IPS DF 4.7 (cell line): ENCODE measurements around the gene MATN3.
"Not testable (repeated sequence)": the region's sequence is repeated elsewhere in the genome, so short reads cannot be mapped to it uniquely, and the experiment has no call there.

ENCODE experiments used
- DNase-seq: peaks from one replicate; pipeline ENCODE4 v3.0.0-alpha.2; 2013; ENCODE audit warnings: low spot score; ENCODE audit errors: extremely low read depth

MATN3 gene

DNA sequence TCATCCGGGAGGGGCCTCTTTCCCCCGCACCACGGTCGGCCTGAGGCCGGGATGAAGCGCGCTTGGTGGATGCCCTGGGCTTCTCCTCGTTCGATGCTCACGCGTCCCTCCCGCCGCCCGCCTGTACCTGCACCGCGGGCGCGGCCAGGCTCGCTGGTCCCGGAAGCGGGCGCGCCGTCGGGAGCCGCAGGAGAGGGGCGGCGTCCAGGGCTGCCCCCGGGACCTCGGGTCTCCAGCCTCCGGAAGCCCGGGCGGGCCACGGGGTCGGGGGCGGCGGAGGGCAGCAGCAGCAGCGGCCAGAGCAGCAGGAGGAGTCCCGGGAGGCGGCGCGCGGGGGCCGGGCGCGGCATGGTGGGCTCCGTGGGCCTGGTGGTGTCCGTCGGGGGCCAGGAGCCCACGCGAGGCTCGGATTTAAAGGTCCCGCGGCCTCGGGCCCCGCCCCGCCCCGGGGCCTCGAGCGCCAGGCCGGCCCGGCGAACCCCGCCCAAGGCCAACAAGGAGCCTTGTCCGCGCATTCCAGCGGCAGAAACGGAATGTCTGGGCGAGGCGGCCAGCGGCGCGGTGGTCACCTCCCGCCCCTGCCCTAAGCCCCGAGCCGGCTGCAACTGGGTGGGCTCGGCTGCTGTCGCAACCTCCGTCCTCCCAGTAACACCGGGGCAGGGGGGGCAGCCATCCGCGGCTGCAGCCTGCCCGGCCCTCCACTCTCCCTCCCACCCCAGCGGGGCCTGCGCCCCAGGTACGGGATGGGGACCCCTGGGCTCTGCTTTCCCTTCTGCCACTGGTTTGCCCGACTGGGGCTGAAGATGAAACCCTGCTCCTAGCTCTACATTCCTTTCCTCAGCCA lies at the start of gene MATN3:
Gene MATN3, minus strand, starts transcription at position 387 of the 844 bp plus-strand sequence. Its CDS starts 37 bp downstream, at position 350.
- DNase-seq = no peak

- no peak for DNase-seq
These were observed 49.5 kb upstream of the MATN3 start for GRCh38 chr2:20061940-20062339.

DNA sequence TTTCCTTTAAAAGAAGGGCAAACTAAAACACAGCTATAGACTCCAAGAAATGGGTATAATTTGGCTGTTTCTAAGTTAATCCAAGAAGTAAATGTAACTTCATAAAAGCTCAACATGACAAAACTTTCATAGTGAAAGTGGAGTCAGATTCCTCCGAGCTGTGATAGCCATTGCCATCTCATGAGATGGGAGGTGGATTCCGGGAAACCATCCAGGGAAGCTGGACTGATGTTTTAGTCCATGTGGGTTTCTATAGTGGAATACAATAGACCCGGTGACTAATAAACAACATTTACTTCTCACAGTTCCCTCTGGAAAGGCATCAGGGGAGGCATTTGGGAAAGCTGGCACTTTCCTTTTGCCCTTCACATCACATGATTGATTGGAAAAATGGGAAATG lies 49.0 kb upstream of the MATN3 start:
- no peak for DNase-seq

- no peak for DNase-seq
These were observed 47.6 kb upstream of the MATN3 start for GRCh38 chr2:20060106-20060505.

DNA sequence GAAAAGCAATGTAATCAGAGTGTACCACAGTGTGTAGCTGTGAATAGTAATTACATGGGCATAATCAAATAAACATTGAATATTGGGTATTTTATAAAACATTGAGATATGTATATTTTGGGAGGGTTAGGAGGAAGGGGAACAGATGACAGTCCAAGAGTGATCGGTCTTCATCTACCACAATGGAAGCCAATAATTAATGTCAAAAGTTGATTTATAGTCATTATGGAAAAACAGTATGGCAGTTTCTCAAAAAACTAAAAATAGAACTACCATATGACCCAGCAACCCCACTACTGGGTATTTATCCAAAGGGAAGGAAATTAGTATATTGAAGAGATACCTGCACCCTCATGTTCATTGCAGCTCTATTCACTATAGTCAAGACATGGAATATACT lies 44.8 kb upstream of the MATN3 start:
- no peak for DNase-seq

- no peak for DNase-seq
These were observed 42.5 kb upstream of the MATN3 start for GRCh38 chr2:20054931-20055330.

- no peak for DNase-seq
These were observed 41.7 kb upstream of the MATN3 start for GRCh38 chr2:20054119-20054518.

GRCh38 chr2:20052861-20053281 lies 40.4 kb upstream of the MATN3 start:
- no peak for DNase-seq

DNA sequence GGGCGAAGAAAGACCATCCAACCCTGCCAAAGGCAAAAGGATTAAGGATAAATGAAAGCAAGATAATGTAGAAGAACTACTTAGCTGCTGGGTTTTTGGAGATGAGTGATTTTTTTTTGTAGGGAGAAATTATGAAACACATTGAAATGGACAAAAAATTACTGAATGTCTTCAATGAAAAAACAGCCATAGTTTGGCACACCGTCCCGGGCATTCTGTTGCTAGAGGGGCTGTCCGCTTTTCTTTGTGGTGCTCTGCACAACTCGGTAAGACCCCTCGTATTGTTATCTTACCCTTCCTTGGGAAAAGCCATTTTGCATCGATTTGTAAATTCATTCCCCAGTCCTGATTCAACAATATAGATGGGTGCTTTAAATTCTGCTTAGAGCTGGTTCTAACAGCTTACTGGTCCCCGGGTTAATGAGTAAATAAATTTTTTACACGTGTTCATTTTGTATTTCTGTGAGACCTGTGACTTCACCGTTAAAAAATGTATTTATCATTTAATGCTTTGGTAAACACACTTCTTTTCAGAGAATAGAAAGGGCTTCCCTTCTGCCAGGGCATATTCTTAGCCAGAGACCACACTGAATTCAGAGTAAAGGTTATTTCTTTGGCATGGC lies 39.9 kb upstream of the MATN3 start:
- no peak for DNase-seq

GRCh38 chr2:20051532-20052228 lies 39.2 kb upstream of the MATN3 start, which contains the start of gene LAPTM4A:
TSS of gene LAPTM4A (minus strand) at chr2:20051628. CDS start at chr2:20051520, 108 bp downstream.
- DNase-seq = peak; percentile 99

DNA sequence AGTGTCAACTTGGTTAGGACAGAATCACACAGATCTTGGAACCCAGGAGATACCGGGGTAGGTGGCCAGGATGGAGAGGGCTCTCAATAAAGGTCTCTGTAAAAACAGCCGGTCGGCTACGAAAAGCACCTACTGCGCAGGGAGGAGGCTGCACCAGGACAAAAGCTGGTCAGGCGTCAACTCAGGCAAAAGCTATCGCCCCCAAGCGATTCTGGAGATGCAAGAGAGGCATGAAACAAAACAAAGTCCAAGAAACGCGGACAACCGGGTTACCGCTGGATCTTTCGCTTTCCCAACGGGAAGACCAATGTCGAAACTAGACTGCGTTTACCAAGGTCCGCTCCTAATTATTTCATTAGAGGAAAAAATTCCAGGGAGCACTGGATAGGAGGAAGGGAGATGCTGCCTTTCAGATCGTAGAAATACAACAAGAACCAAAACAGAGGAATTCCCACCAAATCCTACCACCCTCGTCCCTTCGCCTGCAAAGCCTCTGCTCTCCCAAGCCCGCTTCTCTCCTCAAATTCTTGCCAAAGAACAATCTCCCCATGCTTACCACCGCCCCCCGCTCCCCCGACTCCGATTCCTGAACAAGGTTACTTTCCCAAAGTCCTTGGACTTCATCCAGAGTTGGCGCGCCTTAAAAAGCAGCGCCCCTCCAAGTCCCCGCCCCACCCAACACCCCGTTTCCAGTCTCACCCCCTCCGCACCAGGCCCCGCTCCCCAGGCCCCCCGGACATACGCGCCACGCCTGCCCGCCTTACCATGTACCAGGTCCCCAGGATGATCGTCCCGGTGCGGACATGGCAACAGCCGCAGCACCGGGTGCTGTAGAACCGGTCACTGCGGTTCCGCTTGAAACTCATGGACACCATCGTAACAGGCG lies 38.4 kb upstream of the MATN3 start:
- no peak for DNase-seq

DNA sequence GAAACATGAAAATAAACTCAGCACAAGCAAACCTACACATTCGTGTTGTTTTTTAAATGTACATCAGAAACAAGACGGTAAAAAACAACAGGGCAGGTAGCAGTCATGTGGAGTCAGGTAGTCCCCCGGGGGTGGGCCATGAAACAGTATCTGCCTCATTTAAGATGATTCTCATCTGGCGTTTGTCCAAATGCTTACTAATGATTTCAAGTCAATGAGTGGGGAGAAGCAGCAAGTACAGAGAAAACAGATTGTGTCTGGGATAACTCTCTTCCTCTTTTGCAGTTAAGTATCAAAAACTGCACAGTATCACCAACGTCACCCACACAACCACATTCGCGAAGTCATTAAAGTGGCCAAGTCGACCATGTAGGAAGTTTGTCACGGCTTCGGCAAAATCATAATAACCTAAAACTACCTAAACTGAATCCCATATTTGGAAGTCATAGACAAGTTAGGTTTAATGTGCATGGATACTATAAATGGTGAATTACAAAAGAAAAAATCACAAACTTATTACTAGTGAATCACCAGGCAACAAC lies 37.7 kb upstream of the MATN3 start:
- no peak for DNase-seq

DNA sequence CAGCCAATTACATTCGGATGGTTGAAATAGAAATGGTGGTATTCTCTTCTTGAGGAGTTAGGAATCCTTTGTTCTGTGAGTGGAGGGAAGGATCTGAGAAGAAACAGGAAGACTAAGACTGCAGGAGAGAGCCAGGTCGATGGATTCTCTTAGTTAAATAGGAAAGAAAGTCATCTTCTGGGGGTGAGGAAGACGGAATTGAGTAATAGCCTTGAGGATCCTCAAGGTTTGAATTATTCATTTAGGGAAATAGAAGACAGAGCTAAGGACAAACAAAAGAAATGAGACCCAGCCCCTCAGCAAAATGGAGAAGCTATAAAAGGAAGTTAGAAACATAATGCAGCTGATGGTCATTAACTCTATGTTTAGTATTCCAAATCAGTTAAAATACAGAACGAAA lies 37.2 kb upstream of the MATN3 start:
- no peak for DNase-seq

DNA sequence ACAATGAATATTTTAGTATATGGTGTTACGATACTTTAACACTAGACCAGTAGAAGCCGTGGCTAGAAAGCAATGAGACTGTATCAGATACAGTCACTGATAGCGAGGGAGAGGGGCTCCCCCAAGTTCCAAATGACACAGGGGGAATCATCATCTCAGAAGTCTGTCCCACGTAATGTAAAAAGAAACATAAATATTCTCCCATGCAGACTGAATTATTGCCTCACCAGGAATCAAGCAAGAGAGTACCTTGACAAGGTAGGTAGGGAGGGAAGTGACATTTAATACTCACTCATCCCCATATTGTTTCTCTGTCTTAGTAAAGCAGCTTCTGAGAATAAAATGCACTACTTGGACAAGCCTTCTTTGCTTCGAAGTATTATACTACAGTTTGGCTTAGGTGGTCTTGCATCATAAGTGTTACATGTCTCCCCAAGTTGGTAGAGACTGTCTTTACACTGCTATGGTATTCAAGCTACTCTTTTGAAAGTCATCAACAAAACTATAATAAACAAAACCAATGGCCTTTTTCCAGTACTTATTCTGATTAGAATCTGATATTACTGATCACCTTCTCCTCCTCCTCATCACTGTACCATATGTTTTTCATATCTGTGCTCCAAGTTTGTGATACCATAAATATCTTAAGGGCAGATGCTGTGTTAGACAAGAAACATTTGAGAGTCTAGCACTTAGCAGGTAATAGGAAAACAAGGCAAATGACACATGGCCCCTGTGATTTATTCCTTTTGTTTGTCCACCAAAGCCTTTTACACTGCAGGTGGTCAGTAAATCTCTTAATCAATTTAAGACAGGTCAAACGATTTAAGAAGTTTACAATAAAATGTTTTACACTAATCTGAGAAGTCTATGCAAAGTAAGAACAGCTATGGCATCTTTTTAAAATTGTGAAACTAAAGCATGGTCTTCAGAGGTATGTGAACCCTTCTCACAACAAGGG lies 36.3 kb upstream of the MATN3 start:
- no peak for DNase-seq

DNA sequence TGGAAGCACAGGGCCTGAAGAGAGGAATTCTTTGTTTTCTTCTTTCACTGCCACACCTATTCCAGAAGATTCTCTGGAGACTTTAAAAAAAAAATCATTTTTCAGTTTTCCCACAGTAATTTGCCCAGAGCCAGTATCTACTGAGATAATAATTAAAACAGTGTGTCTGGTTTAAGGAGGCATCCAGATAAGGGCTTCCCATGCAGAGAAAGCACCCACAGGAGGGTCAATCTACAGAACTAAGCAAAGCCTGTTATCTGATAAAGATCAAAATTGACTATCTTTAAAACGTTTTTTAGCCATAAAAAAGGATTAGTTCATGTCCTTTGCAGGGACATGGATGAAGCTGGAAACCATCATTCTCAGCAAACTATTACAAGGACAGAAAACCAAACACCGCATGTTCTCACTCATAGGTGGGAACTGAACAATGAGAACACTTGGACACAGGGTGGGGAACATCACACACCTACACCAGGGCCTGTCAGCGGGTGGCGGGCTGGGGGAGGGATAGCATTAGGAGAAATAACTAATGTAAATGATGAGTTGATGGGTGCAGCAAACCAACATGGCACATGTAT lies 33.3 kb upstream of the MATN3 start:
- not testable (repeated sequence) for DNase-seq

- DNase-seq = no peak
These were observed 32.3 kb upstream of the MATN3 start for GRCh38 chr2:20044778-20045177.

DNA sequence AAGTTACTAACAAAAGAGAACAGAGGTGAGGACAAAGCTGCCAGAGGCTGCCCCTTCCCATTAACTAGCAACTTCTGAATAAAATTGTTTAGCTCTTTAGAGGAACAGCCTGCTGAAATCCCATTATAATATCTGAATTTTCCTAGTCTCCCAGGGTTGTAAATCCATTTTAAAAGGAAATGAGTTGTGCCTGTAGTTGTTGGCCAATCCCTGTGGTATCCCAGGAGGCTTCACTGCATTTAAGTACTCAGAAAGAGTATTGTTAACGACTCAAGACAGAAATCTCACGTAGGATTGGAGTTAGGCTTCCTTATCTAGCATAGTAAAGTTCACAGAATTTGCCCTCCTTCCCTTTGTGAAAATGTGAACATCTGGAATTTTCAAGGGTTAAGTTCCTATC lies 30.1 kb upstream of the MATN3 start:
- no peak for DNase-seq

- no peak for DNase-seq
These were observed 28.2 kb upstream of the MATN3 start for GRCh38 chr2:20040489-20041172.

GRCh38 chr2:20037660-20038059 lies 25.2 kb upstream of the MATN3 start:
- DNase-seq = no peak
